ENCODE data around the gene IRS1. TPM values are rescaled to one million over a fixed set of nuclear protein-coding genes. Genes with fewer than 3 reads are reported as not detected.

IRS1 gene
- total RNA-seq, 4 donors from 2014 or later: 17.4 to 39.0 (median 25.3) TPM

GRCh38 chr2:226797989-226798421 lies 1.6 kb downstream of the IRS1 start:
- Histone ChIP-seq H3K9me3 (no peaks in the 10 kb centered on the region), H3K4me3 (peak overlapping the region; percentile 85 to 89), H3K27me3 (no peaks in the 10 kb centered on the region), H3K36me3 (peaks cover 0 to 8% of the 10 kb centered on the region in 2 donors), H3K27ac (peak overlapping the region in 3 of 4 donors; percentile 94 to 95 (median 95)), H3K4me1 (peaks cover 0 to 79% (median 30%) of the 10 kb centered on the region in 3 donors)
- WGBS, 2 donors (ENCODE audit: low coverage in 1 of 2): no CpG with 5 or more reads among the region's 23 CpGs
- ATAC-seq: no peak
- TF ChIP-seq POLR2A (IDR thresholded peaks at IDR 0.05): no peak
- no peak for TF ChIP-seq CTCF (IDR thresholded peaks at IDR 0.05)
- TF ChIP-seq EP300 (IDR thresholded peaks at IDR 0.05): no peak

- Histone ChIP-seq H3K4me3 (peak overlapping the region in 1 of 2 donors; percentile 89), H3K27ac (peak overlapping the region in 3 of 4 donors; percentile 94 to 95 (median 95)), H3K4me1 (peaks cover 0 to 82% (median 30%) of the 10 kb centered on the region in 3 donors), H3K36me3 (peaks cover 0 to 8% of the 10 kb centered on the region in 2 donors), H3K9me3 (no peaks in the 10 kb centered on the region), H3K27me3 (no peaks in the 10 kb centered on the region)
- no peak for TF ChIP-seq CTCF (IDR thresholded peaks at IDR 0.05)
- no peak for ATAC-seq
- WGBS, 2 donors (ENCODE audit: low coverage in 1 of 2): 96 to 97% methylated on average over 6 to 24 of the region's 50 CpGs
Observed at GRCh38 chr2:226797289-226797988, 2.2 kb downstream of the IRS1 start.

GRCh38 chr2:226796840-226797288 lies 2.8 kb downstream of the IRS1 start:
- Histone ChIP-seq H3K27me3 (no peaks in the 10 kb centered on the region), H3K9me3 (no peaks in the 10 kb centered on the region), H3K36me3 (peaks cover 0 to 8% of the 10 kb centered on the region in 2 donors), H3K4me3 (peak overlapping the region in 1 of 2 donors; percentile 89), H3K4me1 (peaks cover 0 to 82% (median 30%) of the 10 kb centered on the region in 3 donors), H3K27ac (peak overlapping the region in 3 of 4 donors; percentile 94 to 95 (median 95))
- TF ChIP-seq CTCF (IDR thresholded peaks at IDR 0.05) (peak in 3 of 4 experiments; percentile 18 to 73 (median 25)), POLR2AphosphoS5 (IDR thresholded peaks at IDR 0.05) (no peak)
- ATAC-seq: no peak
- no CpG with 5 or more reads among the region's 17 CpGs for WGBS, 2 donors (ENCODE audit: low coverage in 1 of 2)

GRCh38 chr2:226796012-226796839 lies 3.4 kb downstream of the IRS1 start:
- Histone ChIP-seq H3K9me3 (no peaks in the 10 kb centered on the region), H3K27me3 (no peaks in the 10 kb centered on the region), H3K4me1 (peaks cover 0 to 76% (median 30%) of the 10 kb centered on the region in 3 donors), H3K36me3 (peaks cover 0 to 8% of the 10 kb centered on the region in 2 donors), H3K27ac (peak overlapping the region in 3 of 4 donors; percentile 94 to 95 (median 95)), H3K4me3 (peak overlapping the region in 1 of 2 donors; percentile 89)
- WGBS, 2 donors (ENCODE audit: low coverage in 1 of 2): 40 to 100% methylated on average over 1 to 2 of the region's 25 CpGs
- ATAC-seq: no peak
- no peak for TF ChIP-seq POLR2AphosphoS5 (IDR thresholded peaks at IDR 0.05)
- TF ChIP-seq CTCF (IDR thresholded peaks at IDR 0.05): no peak
- TF ChIP-seq POLR2A (IDR thresholded peaks at IDR 0.05): no peak
- no peak for TF ChIP-seq EP300 (IDR thresholded peaks at IDR 0.05)
